Trophoblast cell (in vitro differentiated cells and primary cell): ENCODE data around the gene NCOA3.
"Not testable (repeated sequence)": the region's sequence is repeated elsewhere in the genome, so short reads cannot be mapped to it uniquely, and the experiment has no call there.

Source experiments
- DNase-seq, 2 donors: peaks; one replicate each; pipeline ENCODE4 v3.0.0-alpha.2; 2016
- H2AFZ ChIP-seq: 2 replicates; pipeline ENCODE4 v1.6.1; 2013; ENCODE audit warnings: low read length, moderate library complexity, mild to moderate bottlenecking; ENCODE audit not compliant: insufficient read depth, poor library complexity
- H2AK5ac ChIP-seq: 2 replicates; pipeline ENCODE4 v1.6.1; 2013; ENCODE audit warnings: mild to moderate bottlenecking, low read length
- H2BK120ac ChIP-seq: 2 replicates; pipeline ENCODE4 v1.6.1; 2013; ENCODE audit warnings: low read length, mild to moderate bottlenecking, moderate library complexity; ENCODE audit not compliant: insufficient read depth, poor library complexity
- H2BK12ac ChIP-seq: 2 replicates; pipeline ENCODE4 v1.6.1; 2013; ENCODE audit warnings: mild to moderate bottlenecking, low read length, moderate library complexity
- H2BK5ac ChIP-seq: 2 replicates; pipeline ENCODE4 v1.6.1; 2013; ENCODE audit warnings: low read length, low read depth, moderate library complexity, mild to moderate bottlenecking; ENCODE audit not compliant: poor library complexity
- H3K14ac ChIP-seq: 2 replicates; pipeline ENCODE4 v1.6.1; 2013; ENCODE audit warnings: mild to moderate bottlenecking, low read length
- H3K18ac ChIP-seq: 2 replicates; pipeline ENCODE4 v1.6.1; 2013; ENCODE audit warnings: mild to moderate bottlenecking, low read length
- H3K23ac ChIP-seq: 2 replicates; pipeline ENCODE4 v1.6.1; 2013; ENCODE audit warnings: low read length
- H3K27ac ChIP-seq: 2 replicates; pipeline ENCODE4 v1.5.1; 2013; ENCODE audit warnings: low read depth, mild to moderate bottlenecking, inconsistent platforms, low read length, moderate library complexity
- H3K27me3 ChIP-seq: 2 replicates; pipeline ENCODE4 v1.6.1; 2013; ENCODE audit warnings: inconsistent platforms, mild to moderate bottlenecking, low read length, moderate library complexity; ENCODE audit not compliant: insufficient read depth
- H3K36me3 ChIP-seq, 2 experiments: 1 replicate in 1 of 2; 2 replicates in 1 of 2; pipeline ENCODE4 v1.6.1; 2013; ENCODE audit warnings: low read length in 2 of 2, mild to moderate bottlenecking in 2 of 2, moderate library complexity in 1 of 2; ENCODE audit not compliant: insufficient read depth in 2 of 2, control insufficient read depth in 1 of 2
- H3K4ac ChIP-seq: 2 replicates; pipeline ENCODE4 v1.6.1; 2013; ENCODE audit warnings: low read depth, mild to moderate bottlenecking, low read length, moderate library complexity
- H3K4me1 ChIP-seq, 2 experiments: 1 replicate in 1 of 2; 2 replicates in 1 of 2; pipeline ENCODE4 v1.6.1; 2013; ENCODE audit warnings: low read length in 2 of 2, mild to moderate bottlenecking in 2 of 2, moderate library complexity in 1 of 2; ENCODE audit not compliant: insufficient read depth in 2 of 2, control insufficient read depth in 1 of 2
- H3K4me2 ChIP-seq: 2 replicates; pipeline ENCODE4 v1.6.1; 2013; ENCODE audit warnings: inconsistent platforms, mild to moderate bottlenecking, low read length, moderate library complexity
- H3K4me3 ChIP-seq: 2 replicates; pipeline ENCODE4 v1.5.1; 2013; ENCODE audit warnings: mild to moderate bottlenecking, low read depth, low read length, inconsistent platforms
- H3K79me1 ChIP-seq: one replicate; pipeline ENCODE4 v1.6.1; 2013; ENCODE audit warnings: low read length
- H3K79me2 ChIP-seq: 2 replicates; pipeline ENCODE4 v1.6.1; 2013; ENCODE audit warnings: low read length, mild to moderate bottlenecking; ENCODE audit not compliant: control insufficient read depth, insufficient read depth, poor library complexity
- H3K9ac ChIP-seq: 2 replicates; pipeline ENCODE4 v1.6.1; 2013; ENCODE audit warnings: mild to moderate bottlenecking, low read length
- H3K9me3 ChIP-seq: 2 replicates; pipeline ENCODE4 v1.6.1; 2013; ENCODE audit warnings: low read depth, mild to moderate bottlenecking, control low read depth, inconsistent platforms, low read length; ENCODE audit not compliant: insufficient read depth
- H4K12ac ChIP-seq: 2 replicates; pipeline ENCODE4 v1.6.1; 2013; ENCODE audit warnings: low read depth, mild to moderate bottlenecking, low read length, moderate library complexity
- H4K8ac ChIP-seq: 2 replicates; pipeline ENCODE4 v1.6.1; 2013; ENCODE audit warnings: low read depth, mild to moderate bottlenecking, low read length, moderate library complexity
- H4K91ac ChIP-seq: one replicate; pipeline ENCODE4 v1.6.1; 2013; ENCODE audit warnings: low read depth, mild to moderate bottlenecking, low read length, moderate library complexity
- WGBS: extraction: QIAGEN DNeasy Blood & Tissue Kit; methylation state at CpG from one replicate; pipeline ENCODE4 v1.1.7; 2013; ENCODE audit warnings: missing lambda C conversion rate; ENCODE audit not compliant: insufficient read length, insufficient coverage; ENCODE audit errors: extremely low coverage; 5-methylcytosine and 5-hydroxymethylcytosine counted together

NCOA3 gene

DNA sequence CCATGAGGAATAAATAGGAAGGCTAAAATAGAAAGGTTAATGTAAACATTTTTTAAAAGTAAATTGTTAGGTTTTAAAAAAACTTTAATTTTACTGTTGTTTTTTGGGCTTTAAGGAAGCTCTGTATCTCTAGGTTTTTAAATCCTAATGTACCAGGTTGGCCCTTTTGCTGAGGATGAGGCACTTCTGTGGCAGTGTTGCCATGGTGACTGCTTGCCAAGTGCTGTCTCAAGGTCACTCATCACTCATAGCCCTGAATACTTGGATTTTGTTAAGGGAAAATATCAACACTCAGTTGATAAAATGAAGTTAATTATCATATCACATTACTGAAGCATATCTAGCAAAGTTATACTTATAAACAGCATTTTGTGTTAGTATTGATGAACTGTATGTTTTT lies 50.2 kb downstream of the NCOA3 start:
- Histone ChIP-seq H4K91ac (no peak overlapping the region), H4K12ac (no peak overlapping the region), H3K9ac (no peak overlapping the region), H2BK5ac (no peak overlapping the region), H3K4me2 (no peak overlapping the region), H3K14ac (no peak overlapping the region), H2AK5ac (no peak overlapping the region), H3K23ac (no peak overlapping the region), H4K8ac (no peak overlapping the region), H3K27me3 (no peaks in the 10 kb centered on the region), H3K18ac (no peak overlapping the region), H3K79me2 (peaks cover 4% of the 10 kb centered on the region), H3K9me3 (no peaks in the 10 kb centered on the region), H2BK12ac (no peak overlapping the region), H3K4me3 (no peak overlapping the region), H3K4me1 (no peaks in the 10 kb centered on the region), H2AFZ (no peak overlapping the region), H3K79me1 (no peaks in the 10 kb centered on the region), H3K36me3 (peaks cover 0 to 7% of the 10 kb centered on the region in 2 experiments), H3K4ac (peak overlapping the region; percentile 64), H3K27ac (no peak overlapping the region), H2BK120ac (no peak overlapping the region)
- no peak for DNase-seq

DNA sequence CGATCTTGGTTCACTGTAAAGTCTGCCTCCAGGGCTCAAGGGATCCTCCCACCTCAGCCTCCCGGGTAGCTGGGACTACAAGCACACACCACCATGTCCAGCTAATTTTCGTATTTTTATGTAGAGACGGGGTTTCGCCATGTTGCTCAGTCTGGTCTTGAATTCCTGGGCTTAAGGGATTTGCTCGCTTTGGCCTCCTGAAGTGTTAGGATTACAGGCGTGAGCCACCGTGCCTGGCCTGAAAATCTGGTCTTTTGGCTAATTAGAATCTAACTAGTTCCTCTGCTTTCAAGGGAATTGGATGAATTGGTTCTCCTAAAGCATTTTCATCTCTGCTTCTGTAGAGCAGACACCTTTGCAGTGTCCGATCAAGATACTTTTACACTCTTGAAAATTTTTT lies 51.3 kb downstream of the NCOA3 start:
- H3K36me3 ChIP-seq, result peaks cover 0 to 7% of the 10 kb centered on the region in 2 experiments
- H2BK120ac ChIP-seq, result peak overlapping the region; percentile 22
- WGBS, result no CpG with 5 or more reads among the region's 9 CpGs
- no peaks in the 10 kb centered on the region for H3K79me1 ChIP-seq
- no peak overlapping the region for H3K18ac ChIP-seq
- H3K27me3 ChIP-seq, result no peaks in the 10 kb centered on the region
- no peak overlapping the region for H3K23ac ChIP-seq
- H2BK5ac ChIP-seq, result no peak overlapping the region
- H3K9me3 ChIP-seq, result no peaks in the 10 kb centered on the region
- H3K14ac ChIP-seq, result no peak overlapping the region
- H2BK12ac ChIP-seq, result no peak overlapping the region
- H3K27ac ChIP-seq, result no peak overlapping the region
- no peak for DNase-seq
- no peak overlapping the region for H4K8ac ChIP-seq
- H3K4me3 ChIP-seq, result no peak overlapping the region
- H3K4ac ChIP-seq, result peak overlapping the region; percentile 40
- no peak overlapping the region for H4K12ac ChIP-seq
- H3K79me2 ChIP-seq, result peaks cover 4% of the 10 kb centered on the region
- no peak overlapping the region for H3K9ac ChIP-seq
- no peak overlapping the region for H2AFZ ChIP-seq
- H3K4me1 ChIP-seq, result no peaks in the 10 kb centered on the region
- H4K91ac ChIP-seq, result no peak overlapping the region
- H2AK5ac ChIP-seq, result no peak overlapping the region
- no peak overlapping the region for H3K4me2 ChIP-seq

- H2AFZ ChIP-seq, H3K27me3 ChIP-seq, H2AK5ac ChIP-seq, DNase-seq, H3K9me3 ChIP-seq, H3K23ac ChIP-seq, H3K36me3 ChIP-seq, H3K4me1 ChIP-seq, H4K8ac ChIP-seq, H3K4me3 ChIP-seq, H3K14ac ChIP-seq, H3K79me1 ChIP-seq, H3K4me2 ChIP-seq, H2BK5ac ChIP-seq, H3K9ac ChIP-seq, H2BK12ac ChIP-seq, H3K79me2 ChIP-seq, H3K27ac ChIP-seq, H4K12ac ChIP-seq, H4K91ac ChIP-seq, H3K18ac ChIP-seq, H3K4ac ChIP-seq, H2BK120ac ChIP-seq: not testable (repeated sequence)
- no CpG with 5 or more reads among the region's 8 CpGs for WGBS
Measured at GRCh38 chr20:47553594-47554235, 52.0 kb downstream of the NCOA3 start.

DNA sequence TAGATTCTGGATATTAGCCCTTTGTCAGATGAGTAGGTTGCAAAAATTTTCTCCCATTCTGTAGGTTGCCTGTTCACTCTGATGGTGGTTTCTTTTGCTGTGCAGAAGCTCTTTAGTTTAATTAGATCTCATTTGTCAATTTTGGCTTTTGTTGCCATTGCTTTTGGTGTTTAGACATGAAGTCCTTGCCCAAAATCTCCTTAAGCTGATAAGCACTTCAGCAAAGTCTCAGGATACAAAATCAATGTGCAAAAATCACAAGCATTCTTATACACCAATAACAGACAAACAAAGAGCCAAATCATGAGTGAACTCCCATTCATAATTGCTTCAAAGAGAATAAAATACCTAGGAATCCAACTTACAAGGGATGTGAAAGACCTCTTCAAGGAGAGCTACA lies 52.6 kb downstream of the NCOA3 start:
- H2BK120ac ChIP-seq, H2AFZ ChIP-seq, H2BK12ac ChIP-seq, H2BK5ac ChIP-seq, H3K23ac ChIP-seq, H3K18ac ChIP-seq, H4K91ac ChIP-seq, H3K9ac ChIP-seq, H3K27ac ChIP-seq, H3K4ac ChIP-seq, H4K12ac ChIP-seq, H4K8ac ChIP-seq, H3K27me3 ChIP-seq, H3K79me1 ChIP-seq, H3K9me3 ChIP-seq, H3K4me1 ChIP-seq, H3K14ac ChIP-seq, H3K4me2 ChIP-seq, DNase-seq, H2AK5ac ChIP-seq, H3K36me3 ChIP-seq, H3K79me2 ChIP-seq, H3K4me3 ChIP-seq: not testable (repeated sequence)
